Ishikawa (cell line): ENCODE data around the gene GNAI1.

Experiments
- CEBPB ChIP-seq: IDR thresholded peaks from 2 replicates; pipeline ENCODE4 v1.6.1; 2012
- CREB1 ChIP-seq: IDR thresholded peaks from 2 replicates; pipeline ENCODE4 v1.6.1; 2012; ENCODE audit warnings: low read depth
- EGR1 ChIP-seq: IDR thresholded peaks from 2 replicates; pipeline ENCODE4 v1.6.1; 2012
- EP300 ChIP-seq: IDR thresholded peaks from 2 replicates; pipeline ENCODE4 v1.6.1; 2012; ENCODE audit warnings: borderline replicate concordance
- FOXM1 ChIP-seq: IDR thresholded peaks from 2 replicates; pipeline ENCODE4 v1.6.1; 2012; ENCODE audit warnings: low read depth, borderline replicate concordance
- NFIC ChIP-seq: IDR thresholded peaks from 2 replicates; pipeline ENCODE4 v1.6.1; 2012
- RAD21 ChIP-seq: IDR thresholded peaks from 2 replicates; pipeline ENCODE4 v1.6.1; 2012; ENCODE audit warnings: low read depth
- TAF1 ChIP-seq: IDR thresholded peaks from 2 replicates; pipeline ENCODE4 v1.6.1; 2012; ENCODE audit warnings: low read depth, mild to moderate bottlenecking
- TCF12 ChIP-seq: IDR thresholded peaks from 2 replicates; pipeline ENCODE4 v1.6.1; 2012; ENCODE audit warnings: low read depth
- TEAD4 ChIP-seq: IDR thresholded peaks from 2 replicates; pipeline ENCODE4 v1.6.1; 2012
- YY1 ChIP-seq: IDR thresholded peaks from 2 replicates; pipeline ENCODE4 v1.6.1; 2012; ENCODE audit warnings: low read depth
- ZBTB7A ChIP-seq: IDR thresholded peaks from 2 replicates; pipeline ENCODE4 v1.6.1; 2012; ENCODE audit warnings: low read depth
- TF ChIP-seq, protein P1 (sequence below): IDR thresholded peaks from 2 replicates; pipeline ENCODE4 v1.6.1; 2012
- TF ChIP-seq, protein P2 (sequence below): IDR thresholded peaks from 2 replicates; pipeline ENCODE4 v1.6.1; 2012; ENCODE audit warnings: low read depth, mild to moderate bottlenecking
- TF ChIP-seq, protein P3 (sequence below): IDR thresholded peaks from 2 replicates; pipeline ENCODE4 v1.6.1; 2012

The GNAI1 gene

DNA sequence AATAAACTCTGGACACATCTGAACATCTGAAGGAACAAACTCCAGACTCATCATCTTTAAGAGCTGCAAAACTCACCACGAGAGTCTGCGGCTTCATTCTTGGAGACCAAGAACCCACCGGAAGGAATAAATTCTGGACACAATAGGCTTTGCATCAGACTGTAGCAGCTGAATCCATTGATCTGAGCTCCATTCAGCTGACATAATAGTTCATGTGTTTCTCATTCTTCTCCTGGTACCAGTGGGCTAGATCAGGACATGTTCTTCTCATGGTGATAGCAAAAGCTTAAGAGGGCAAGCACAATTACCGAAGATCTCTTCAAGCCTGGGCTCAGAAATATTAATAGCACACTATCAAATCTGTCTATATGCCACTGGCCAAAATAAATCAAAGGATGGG lies 20.5 kb upstream of the GNAI1 start:
- TF ChIP-seq FOXM1 = no peak
- TF ChIP-seq, protein P1, sequence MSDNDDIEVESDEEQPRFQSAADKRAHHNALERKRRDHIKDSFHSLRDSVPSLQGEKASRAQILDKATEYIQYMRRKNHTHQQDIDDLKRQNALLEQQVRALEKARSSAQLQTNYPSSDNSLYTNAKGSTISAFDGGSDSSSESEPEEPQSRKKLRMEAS = no peak
- TF ChIP-seq, protein P2, sequence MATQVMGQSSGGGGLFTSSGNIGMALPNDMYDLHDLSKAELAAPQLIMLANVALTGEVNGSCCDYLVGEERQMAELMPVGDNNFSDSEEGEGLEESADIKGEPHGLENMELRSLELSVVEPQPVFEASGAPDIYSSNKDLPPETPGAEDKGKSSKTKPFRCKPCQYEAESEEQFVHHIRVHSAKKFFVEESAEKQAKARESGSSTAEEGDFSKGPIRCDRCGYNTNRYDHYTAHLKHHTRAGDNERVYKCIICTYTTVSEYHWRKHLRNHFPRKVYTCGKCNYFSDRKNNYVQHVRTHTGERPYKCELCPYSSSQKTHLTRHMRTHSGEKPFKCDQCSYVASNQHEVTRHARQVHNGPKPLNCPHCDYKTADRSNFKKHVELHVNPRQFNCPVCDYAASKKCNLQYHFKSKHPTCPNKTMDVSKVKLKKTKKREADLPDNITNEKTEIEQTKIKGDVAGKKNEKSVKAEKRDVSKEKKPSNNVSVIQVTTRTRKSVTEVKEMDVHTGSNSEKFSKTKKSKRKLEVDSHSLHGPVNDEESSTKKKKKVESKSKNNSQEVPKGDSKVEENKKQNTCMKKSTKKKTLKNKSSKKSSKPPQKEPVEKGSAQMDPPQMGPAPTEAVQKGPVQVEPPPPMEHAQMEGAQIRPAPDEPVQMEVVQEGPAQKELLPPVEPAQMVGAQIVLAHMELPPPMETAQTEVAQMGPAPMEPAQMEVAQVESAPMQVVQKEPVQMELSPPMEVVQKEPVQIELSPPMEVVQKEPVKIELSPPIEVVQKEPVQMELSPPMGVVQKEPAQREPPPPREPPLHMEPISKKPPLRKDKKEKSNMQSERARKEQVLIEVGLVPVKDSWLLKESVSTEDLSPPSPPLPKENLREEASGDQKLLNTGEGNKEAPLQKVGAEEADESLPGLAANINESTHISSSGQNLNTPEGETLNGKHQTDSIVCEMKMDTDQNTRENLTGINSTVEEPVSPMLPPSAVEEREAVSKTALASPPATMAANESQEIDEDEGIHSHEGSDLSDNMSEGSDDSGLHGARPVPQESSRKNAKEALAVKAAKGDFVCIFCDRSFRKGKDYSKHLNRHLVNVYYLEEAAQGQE = no peak
- TF ChIP-seq, protein P3, sequence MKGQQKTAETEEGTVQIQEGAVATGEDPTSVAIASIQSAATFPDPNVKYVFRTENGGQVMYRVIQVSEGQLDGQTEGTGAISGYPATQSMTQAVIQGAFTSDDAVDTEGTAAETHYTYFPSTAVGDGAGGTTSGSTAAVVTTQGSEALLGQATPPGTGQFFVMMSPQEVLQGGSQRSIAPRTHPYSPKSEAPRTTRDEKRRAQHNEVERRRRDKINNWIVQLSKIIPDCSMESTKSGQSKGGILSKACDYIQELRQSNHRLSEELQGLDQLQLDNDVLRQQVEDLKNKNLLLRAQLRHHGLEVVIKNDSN = no peak
- TF ChIP-seq CREB1 = no peak
- TF ChIP-seq TCF12 = no peak
- no peak for TF ChIP-seq ZBTB7A

DNA sequence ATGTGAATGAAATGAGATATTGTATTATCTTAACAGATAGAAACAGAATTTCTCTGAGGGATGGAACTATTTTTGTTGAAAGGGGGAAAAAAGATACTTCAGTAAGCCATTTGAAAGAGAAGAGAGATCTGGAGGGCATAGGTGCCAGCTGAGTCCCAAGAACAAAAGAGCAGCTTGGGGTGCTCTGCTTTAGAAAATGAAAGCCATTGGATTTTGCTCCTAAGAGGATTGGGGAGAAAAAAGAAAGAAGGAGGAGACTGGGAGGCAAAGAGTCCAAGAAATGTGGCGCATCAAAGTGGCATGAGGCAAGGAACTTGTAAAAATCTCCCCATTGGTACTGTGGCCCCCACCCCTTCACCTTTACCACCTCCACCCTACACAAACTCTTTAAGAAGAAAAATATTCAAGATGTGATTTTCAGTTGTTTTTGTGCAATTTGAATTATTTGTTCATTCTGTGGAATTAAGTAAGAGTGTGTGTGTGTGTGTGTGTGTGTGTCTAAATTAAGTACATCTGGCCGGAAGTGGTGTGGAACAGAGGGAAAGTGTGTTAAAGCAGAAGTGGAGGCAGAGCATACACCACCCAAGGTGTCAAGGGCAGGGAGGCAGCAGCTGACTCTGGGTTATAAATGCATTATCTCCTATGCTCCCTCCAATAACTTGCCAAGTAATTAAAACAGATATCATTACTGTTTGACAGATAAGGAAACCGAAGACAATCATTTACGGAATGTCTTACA lies 9.9 kb upstream of the GNAI1 start:
- no peak for TF ChIP-seq RAD21
- no peak for TF ChIP-seq TEAD4
- no peak for TF ChIP-seq ZBTB7A
- TF ChIP-seq, protein P3 = no peak
- TF ChIP-seq FOXM1 = no peak
- TF ChIP-seq, protein P2 = no peak

DNA sequence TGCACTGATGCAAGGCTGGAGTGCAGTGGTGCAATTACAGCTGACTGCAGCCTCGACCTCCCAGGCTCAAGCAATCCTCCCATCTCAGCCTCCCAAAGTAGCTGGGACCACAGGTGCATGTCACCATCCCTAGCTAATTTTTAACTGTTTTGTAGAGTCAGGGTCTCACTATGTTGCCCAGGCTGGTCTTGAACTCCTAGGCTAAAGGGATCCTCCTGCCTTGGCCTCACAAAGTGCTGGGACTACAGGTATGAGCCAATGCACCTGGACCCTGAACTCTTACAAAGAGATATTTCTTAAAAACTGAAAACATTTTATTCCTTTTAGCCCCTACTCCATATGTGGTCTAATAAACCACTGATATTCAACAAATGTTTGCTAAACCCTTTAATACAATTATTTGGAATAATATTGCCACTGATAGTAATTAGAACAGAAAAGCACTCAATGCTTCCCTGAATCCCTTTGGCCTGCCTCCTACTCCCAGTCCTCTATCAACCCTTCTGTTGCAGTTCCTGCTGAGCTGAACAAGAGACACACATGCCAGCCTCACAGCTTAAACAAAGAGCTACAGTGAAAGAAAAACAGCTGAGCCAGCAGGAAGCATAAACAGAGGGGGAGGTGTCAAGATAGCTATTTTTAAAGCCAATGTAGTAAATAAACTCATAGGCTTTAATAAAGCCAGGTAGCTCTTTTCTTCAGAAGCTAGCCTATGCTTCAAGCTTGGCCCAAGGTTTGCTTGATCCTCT lies 7.0 kb upstream of the GNAI1 start:
- TF ChIP-seq ZBTB7A (no peak), CEBPB (no peak), FOXM1 (no peak), RAD21 (no peak)
- TF ChIP-seq, protein P1 = no peak
- TF ChIP-seq, protein P2 = no peak

DNA sequence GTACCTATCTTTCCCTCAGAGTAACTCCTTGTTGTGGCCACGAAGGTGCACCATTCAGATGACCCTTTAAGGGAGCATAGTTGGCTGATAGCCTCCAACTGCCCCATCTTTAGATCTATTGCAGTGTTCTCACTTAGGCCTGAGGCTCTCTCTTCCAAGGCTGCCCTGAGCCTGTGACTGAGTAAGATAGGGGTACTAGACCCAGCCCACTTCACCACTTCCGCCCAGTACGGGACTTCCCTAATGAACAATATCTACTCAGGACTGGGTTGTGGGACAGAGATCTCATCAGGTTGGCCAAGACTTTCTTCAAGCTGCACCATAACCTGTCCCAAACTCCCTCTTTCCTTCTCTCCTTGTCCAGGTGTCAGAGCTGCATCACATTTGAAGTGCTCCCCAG lies 5.7 kb upstream of the GNAI1 start:
- TF ChIP-seq, protein P3 = no peak
- TF ChIP-seq TEAD4 (no peak), ZBTB7A (no peak), NFIC (no peak), EP300 (no peak), YY1 (no peak), TAF1 (no peak), TCF12 (no peak), RAD21 (no peak), EGR1 (no peak)
